Heart left ventricle (tissue), 16 donors: ENCODE measurements around the gene NCAPG. TPM values are rescaled to one million over a fixed set of nuclear protein-coding genes. Genes with fewer than 3 reads are reported as not detected.

Source experiments
- ATAC-seq, 4 donors: fragments of 200-7000 bp; cut with Tn5 transposase; one replicate each; pipeline ENCODE4 v1.9.1; 2020 to 2022; ENCODE audit warnings: moderate library complexity in 4 of 4, mild to moderate bottlenecking in 3 of 4, moderate number of reproducible peaks in 1 of 4
- DNase-seq, 5 donors: peaks; one replicate each; pipeline ENCODE4 v3.0.0-alpha.2; 2020
- H3K27ac ChIP-seq, 12 donors: fragments of 200-600 bp; sonication (generic) in 4 of 12; one replicate each; pipeline versions ENCODE4 v1.5.0 to v1.8.0; 2016 to 2022; ENCODE audit warnings: mild to moderate bottlenecking in 2 of 12
- H3K27me3 ChIP-seq, 9 donors: fragments of 200-600 bp; sonication (generic) in 2 of 9; one replicate each; pipeline versions ENCODE4 v1.5.1 to v1.8.0; 2016 to 2022; ENCODE audit warnings: mild to moderate bottlenecking in 3 of 9
- H3K36me3 ChIP-seq, 9 donors: fragments of 200-600 bp; sonication (generic) in 2 of 9; one replicate each; pipeline versions ENCODE4 v1.5.0 to v1.8.0; 2018 to 2022; ENCODE audit warnings: mild to moderate bottlenecking in 2 of 9
- H3K4me1 ChIP-seq, 12 donors: fragments of 200-600 bp; sonication (generic) in 4 of 12; one replicate each; pipeline versions ENCODE4 v1.5.0 to v1.8.0; 2016 to 2022; ENCODE audit warnings: mild to moderate bottlenecking in 3 of 12
- H3K4me3 ChIP-seq, 12 donors: fragments of 200-600 bp; sonication (generic) in 4 of 12; one replicate each; pipeline versions ENCODE4 v1.5.0 to v1.8.0; 2017 to 2022; ENCODE audit warnings: mild to moderate bottlenecking in 9 of 12, moderate library complexity in 4 of 12
- H3K9me3 ChIP-seq, 12 donors: fragments of 200-600 bp; sonication (generic) in 4 of 12; one replicate each; pipeline versions ENCODE4 v1.5.0 to v1.8.0; 2016 to 2022; ENCODE audit warnings: mild to moderate bottlenecking in 1 of 12
- POLR2A ChIP-seq, 2 donors: fragments of 450-650 bp; IDR thresholded peaks; one replicate each; pipeline ENCODE4 v1.6.1; 2017; ENCODE audit warnings: antibody characterized with exemption in 2 of 2, mild to moderate bottlenecking in 2 of 2, moderate library complexity in 2 of 2
- WGBS, 4 donors: extraction: QIAGEN DNeasy Blood & Tissue Kit in 2 of 4; methylation state at CpG; one replicate each; pipeline versions ENCODE4 v1.1.5 to v1.1.7; 2013 to 2018; 5-methylcytosine and 5-hydroxymethylcytosine counted together
- intact Hi-C, 10 donors: fragments of 100-400 bp; cut with DNase I; formaldehyde crosslinking; loops; one replicate each; pipeline versions ENCODE4 v1.11.1 to v1.14.2; 2022
- polyA plus RNA-seq, 2 donors: library from polyadenylated mRNA; stranded (reverse); fragments of 200-250 nt; gene quantifications; one replicate each; pipeline ENCODE4 v1.2.3, GENCODE V29; 2013
- total RNA-seq, 9 donors: library from RNA; depleted of rRNA in 2 of 9; stranded (reverse); fragments of >200 nt in 2 of 9; fragmentation: NEBNext Ultra II Directional in 3 of 9; extraction: Animal tissue kit (Norgen Biotek cat#: 25700) in 3 of 9; gene quantifications; one replicate each; pipeline versions ENCODE4 v1.1.0 to v1.2.4, GENCODE V29; 2016 to 2023
- TF ChIP-seq, protein P1 (sequence below), 12 donors: fragments of 200-600 bp; sonication (generic) in 4 of 12; IDR thresholded peaks; one replicate each; pipeline versions ENCODE4 v1.5.0 to v1.8.0; 2018 to 2022; ENCODE audit warnings: antibody characterized with exemption in 12 of 12, mild to moderate bottlenecking in 5 of 12
- donor health status: ischemic (EF 13 %, LVEDD 7.1; RV severe dilation, severe dysfunction).
- donor health status: healthy with polysubstance abuse.
- donor health status: DM: no; HTN: yes; CAD: no.
- donor health status: DM: no; HTN: no; CAD: no.
- donor health status: ischemic (EF 25% LVEDD 6.9; RV normal size, moderate dysfunction).
- donor health status: ischemic (EF 25% LVEDD 5.7; RV mildly dilated, moderate dysfunction).
- donor health status: healthy.
- donor health status: DM: yes; HTN: yes; CAD: no.
- donor health status: ischemic (EF 35%, LVEDD 5.7; RV mildly dilated, moderate dysfunction).
- donor health status: nonischemic (EF 11% LVEDD 7.7; RV severe dilation, severe dysfunction).
- donor health status: DM: yes; HTN: yes; CAD: no.
- donor health status: PGD.
- donor health status: ischemic (EF 29% LVEDD 5.4; RV normal size, mild dysfunction).
- donor health status: nonischemic (EF 23%, LVEDD 6.1; RV moderate dilation, normal function).

Gene NCAPG
- total and polyA plus RNA-seq, 11 donors: 0.08 to 5.4 (median 0.60) TPM; not detected in 1

DNA sequence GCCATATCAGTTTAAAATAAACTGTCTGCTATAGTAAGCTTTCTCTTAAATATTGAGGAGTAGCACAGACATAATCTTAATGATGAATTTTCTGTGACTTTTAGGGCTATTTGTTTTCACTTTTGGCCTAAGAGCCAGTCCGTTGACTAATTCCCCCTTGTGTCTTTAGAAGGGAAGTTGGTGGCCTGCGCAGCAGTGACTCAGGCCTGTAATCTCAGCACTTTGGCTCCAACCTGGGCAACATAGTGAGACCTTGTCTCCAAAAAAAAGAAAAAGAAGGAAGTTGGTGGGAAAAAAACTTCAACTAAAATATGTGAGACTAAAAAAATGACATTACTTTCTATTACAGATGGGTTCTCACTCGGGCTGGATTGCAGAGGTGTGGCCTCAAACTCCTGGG, 3.4 kb downstream of the NCAPG start:
- Histone ChIP-seq H3K27me3 (no peaks in the 10 kb centered on the region), H3K36me3 (no peaks in the 10 kb centered on the region), H3K9me3 (no peaks in the 10 kb centered on the region), H3K4me3 (no peak overlapping the region), H3K27ac (peak overlapping the region in 1 of 12 donors; percentile 9), H3K4me1 (peaks cover 3 to 33% (median 12%) of the 10 kb centered on the region in 12 donors)
- DNase-seq (no peak), ATAC-seq (no peak)
- 68 to 83% (median 78%) methylated on average over 3 of the region's 3 CpGs for WGBS, 4 donors
- TF ChIP-seq, protein P1, sequence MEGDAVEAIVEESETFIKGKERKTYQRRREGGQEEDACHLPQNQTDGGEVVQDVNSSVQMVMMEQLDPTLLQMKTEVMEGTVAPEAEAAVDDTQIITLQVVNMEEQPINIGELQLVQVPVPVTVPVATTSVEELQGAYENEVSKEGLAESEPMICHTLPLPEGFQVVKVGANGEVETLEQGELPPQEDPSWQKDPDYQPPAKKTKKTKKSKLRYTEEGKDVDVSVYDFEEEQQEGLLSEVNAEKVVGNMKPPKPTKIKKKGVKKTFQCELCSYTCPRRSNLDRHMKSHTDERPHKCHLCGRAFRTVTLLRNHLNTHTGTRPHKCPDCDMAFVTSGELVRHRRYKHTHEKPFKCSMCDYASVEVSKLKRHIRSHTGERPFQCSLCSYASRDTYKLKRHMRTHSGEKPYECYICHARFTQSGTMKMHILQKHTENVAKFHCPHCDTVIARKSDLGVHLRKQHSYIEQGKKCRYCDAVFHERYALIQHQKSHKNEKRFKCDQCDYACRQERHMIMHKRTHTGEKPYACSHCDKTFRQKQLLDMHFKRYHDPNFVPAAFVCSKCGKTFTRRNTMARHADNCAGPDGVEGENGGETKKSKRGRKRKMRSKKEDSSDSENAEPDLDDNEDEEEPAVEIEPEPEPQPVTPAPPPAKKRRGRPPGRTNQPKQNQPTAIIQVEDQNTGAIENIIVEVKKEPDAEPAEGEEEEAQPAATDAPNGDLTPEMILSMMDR (IDR thresholded peaks at IDR 0.05): no peak
- no peak for TF ChIP-seq POLR2A (IDR thresholded peaks at IDR 0.05)
- intact Hi-C loops: loop anchor here in 7 of 10 donors (5.0 to 10.0 kb wide), 3 partner anchors 208 to 551 kb away; partner anchors contain the start of gene LCORL (in 6 of the 7)

DNA sequence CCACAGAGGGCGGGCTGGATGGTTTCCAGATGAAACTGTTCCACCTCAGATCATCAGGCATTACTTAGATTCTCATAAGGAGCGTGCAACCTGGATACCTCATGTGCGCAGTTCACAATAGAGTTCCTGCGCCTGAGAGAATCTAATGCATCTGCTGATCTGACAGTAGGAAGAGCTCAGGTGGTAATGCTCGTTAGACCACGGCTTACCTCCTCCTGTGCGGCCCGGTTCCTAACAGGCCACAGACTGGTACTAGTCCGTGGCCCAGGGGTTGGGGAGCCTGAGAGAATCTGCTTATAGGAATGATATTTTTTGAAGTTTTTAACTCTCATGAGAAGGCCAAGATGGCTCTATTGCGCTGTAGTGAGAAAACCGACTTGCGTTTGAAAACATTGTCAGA, 5.4 kb downstream of the NCAPG start:
- intact Hi-C loops: loop anchor here (2.0 to 10.0 kb wide), 7 partner anchors 209 to 779 kb away; partner anchors contain the start of gene LCORL (in 1 of the 10)
- Histone ChIP-seq H3K4me1 (peaks cover 0 to 24% (median 3%) of the 10 kb centered on the region in 12 donors), H3K4me3 (no peak overlapping the region), H3K36me3 (no peaks in the 10 kb centered on the region), H3K27me3 (no peaks in the 10 kb centered on the region), H3K9me3 (no peaks in the 10 kb centered on the region), H3K27ac (no peak overlapping the region)
- no peak for TF ChIP-seq POLR2A (IDR thresholded peaks at IDR 0.05)
- TF ChIP-seq, protein P1 (IDR thresholded peaks at IDR 0.05): no peak
- DNase-seq (no peak), ATAC-seq (no peak)
- 95 to 96% (median 96%) methylated on average over 12 of the region's 12 CpGs for WGBS, 4 donors

DNA sequence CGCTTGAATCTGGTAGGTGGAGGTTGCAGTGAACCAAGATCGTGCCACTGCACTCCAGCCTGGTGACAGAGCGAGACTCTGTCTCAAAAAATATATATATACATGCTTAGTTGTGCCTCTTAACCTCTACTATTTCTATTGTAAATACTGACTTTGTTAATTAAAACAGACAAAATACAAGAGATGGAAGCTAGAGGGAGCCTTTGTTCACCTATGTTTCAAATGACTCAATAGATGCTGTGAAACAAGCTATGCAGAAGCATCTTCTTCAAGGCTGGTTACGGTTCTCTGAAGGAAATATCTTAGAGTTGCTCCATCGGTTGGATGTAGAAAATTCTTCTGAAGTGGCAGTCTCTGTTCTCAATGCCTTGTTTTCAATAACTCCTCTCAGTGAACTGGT, 6.2 kb downstream of the NCAPG start:
- Histone ChIP-seq H3K27ac (no peak overlapping the region), H3K36me3 (no peaks in the 10 kb centered on the region), H3K4me1 (peaks cover 0 to 15% (median 0%) of the 10 kb centered on the region in 12 donors), H3K9me3 (no peaks in the 10 kb centered on the region), H3K27me3 (no peaks in the 10 kb centered on the region), H3K4me3 (no peak overlapping the region)
- intact Hi-C loops: loop anchor here (2.0 to 10.0 kb wide), 7 partner anchors 208 to 778 kb away; partner anchors contain the start of gene LCORL (in 1 of the 10)
- TF ChIP-seq POLR2A (IDR thresholded peaks at IDR 0.05): no peak
- TF ChIP-seq, protein P1 (IDR thresholded peaks at IDR 0.05): peak; percentile 36 to 69 (median 56)
- ATAC-seq: peak in 2 of 4 donors; percentile 36 to 49
- no peak for DNase-seq
- 59 to 68% (median 60%) methylated on average over 5 of the region's 5 CpGs for WGBS, 4 donors

DNA sequence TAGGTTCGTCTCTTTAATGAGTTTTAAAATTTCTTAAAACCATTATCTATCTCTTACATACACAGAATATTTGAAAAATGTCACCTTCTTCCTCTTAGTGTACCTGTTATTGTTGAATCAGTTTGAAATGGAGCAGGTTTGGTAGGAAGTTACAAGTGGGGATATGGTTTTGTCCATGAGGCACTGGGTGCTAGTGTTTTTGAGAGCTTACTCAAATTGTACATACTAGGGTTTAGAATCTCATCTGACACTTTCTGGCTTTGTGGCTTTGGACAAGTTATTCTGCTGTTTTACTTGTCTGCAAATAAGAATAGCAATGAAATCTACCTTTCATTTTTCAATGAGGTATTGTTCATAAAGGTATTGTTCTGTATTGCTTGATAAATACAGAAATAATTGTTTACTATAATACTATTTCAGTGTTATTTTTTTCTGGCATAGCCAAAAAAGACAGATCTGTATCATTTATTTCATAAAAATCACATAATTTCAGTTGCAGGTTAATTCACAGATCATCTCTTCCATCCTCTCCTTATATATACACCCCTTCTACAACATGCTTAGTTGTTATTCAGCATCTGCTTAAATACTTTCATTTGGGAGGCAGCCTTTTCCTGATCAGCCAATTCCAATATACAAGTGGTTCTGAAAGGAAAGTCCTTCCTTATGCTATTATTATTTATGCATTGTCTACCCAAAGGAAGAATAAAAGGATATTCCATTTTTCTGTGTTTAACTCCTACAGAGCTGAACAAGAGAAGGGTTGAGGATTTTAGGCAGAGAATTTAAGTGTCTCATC, 13.3 kb downstream of the NCAPG start:
- no peaks in the 10 kb centered on the region for H3K4me1 ChIP-seq
- H3K27me3 ChIP-seq: no peaks in the 10 kb centered on the region
- no peak for TF ChIP-seq POLR2A (IDR thresholded peaks at IDR 0.05)
- TF ChIP-seq, protein P1 (IDR thresholded peaks at IDR 0.05): no peak
- no peaks in the 10 kb centered on the region for H3K36me3 ChIP-seq
- H3K4me3 ChIP-seq: no peak overlapping the region
- intact Hi-C loops: loop anchor here in 1 of 10 donors (10.0 kb wide), 1 partner anchor 751 kb away; no protein-coding TSS in a partner anchor
- ATAC-seq (no peak), DNase-seq (no peak)
- WGBS, 4 donors: 87 to 95% (median 91%) methylated on average over 1 of the region's 1 CpG
- no peaks in the 10 kb centered on the region for H3K9me3 ChIP-seq
- no peak overlapping the region for H3K27ac ChIP-seq
